ENCODE measurements around the gene CASTOR2.

DNA sequence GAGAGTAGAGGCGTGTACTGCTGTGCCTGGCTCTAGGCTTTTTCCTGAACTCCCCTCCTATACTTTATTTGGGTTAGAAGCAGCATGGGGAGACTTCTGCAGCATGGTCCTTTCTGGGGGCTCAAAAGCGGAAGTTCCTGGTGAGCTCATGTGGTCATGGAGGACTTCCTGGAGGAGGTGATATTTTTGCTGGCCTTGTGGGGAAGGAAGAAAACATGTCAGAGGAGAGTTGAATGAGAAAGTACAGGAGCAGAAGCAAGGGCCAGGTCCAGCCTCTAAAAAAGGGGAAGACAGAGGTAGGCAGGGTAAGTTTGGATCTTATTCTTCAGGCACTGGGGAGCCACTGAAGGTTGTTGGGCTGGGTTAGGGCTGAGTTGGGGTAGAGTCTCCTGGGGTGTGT lies 45.5 kb downstream of the CASTOR2 start:
- TF ChIP-seq, protein P1, sequence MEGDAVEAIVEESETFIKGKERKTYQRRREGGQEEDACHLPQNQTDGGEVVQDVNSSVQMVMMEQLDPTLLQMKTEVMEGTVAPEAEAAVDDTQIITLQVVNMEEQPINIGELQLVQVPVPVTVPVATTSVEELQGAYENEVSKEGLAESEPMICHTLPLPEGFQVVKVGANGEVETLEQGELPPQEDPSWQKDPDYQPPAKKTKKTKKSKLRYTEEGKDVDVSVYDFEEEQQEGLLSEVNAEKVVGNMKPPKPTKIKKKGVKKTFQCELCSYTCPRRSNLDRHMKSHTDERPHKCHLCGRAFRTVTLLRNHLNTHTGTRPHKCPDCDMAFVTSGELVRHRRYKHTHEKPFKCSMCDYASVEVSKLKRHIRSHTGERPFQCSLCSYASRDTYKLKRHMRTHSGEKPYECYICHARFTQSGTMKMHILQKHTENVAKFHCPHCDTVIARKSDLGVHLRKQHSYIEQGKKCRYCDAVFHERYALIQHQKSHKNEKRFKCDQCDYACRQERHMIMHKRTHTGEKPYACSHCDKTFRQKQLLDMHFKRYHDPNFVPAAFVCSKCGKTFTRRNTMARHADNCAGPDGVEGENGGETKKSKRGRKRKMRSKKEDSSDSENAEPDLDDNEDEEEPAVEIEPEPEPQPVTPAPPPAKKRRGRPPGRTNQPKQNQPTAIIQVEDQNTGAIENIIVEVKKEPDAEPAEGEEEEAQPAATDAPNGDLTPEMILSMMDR (IDR thresholded peaks at IDR 0.05; ENCODE audit: extremely low read depth in 1 of 2, insufficient read depth in 1 of 2, low read depth in 1 of 2, low read length in 2 of 2): no peak
- TF ChIP-seq, protein P2, sequence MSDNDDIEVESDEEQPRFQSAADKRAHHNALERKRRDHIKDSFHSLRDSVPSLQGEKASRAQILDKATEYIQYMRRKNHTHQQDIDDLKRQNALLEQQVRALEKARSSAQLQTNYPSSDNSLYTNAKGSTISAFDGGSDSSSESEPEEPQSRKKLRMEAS (IDR thresholded peaks at IDR 0.05; ENCODE audit: insufficient read depth, insufficient read length): no peak
- no peak for TF ChIP-seq EZH2 (IDR thresholded peaks at IDR 0.05; ENCODE audit: borderline replicate concordance, low read depth, low read length, severe bottlenecking)

Measured in endothelial cell of umbilical vein (primary cell).